HCEC 1CT (cell line): ENCODE measurements around the gene PCED1B.
"Not testable (repeated sequence)": the region's sequence is repeated elsewhere in the genome, so short reads cannot be mapped to it uniquely, and the experiment has no call there.

Source experiments
- DNase-seq: peaks from one replicate; pipeline ENCODE4 v3.0.0-alpha.2; 2017

PCED1B gene

DNA sequence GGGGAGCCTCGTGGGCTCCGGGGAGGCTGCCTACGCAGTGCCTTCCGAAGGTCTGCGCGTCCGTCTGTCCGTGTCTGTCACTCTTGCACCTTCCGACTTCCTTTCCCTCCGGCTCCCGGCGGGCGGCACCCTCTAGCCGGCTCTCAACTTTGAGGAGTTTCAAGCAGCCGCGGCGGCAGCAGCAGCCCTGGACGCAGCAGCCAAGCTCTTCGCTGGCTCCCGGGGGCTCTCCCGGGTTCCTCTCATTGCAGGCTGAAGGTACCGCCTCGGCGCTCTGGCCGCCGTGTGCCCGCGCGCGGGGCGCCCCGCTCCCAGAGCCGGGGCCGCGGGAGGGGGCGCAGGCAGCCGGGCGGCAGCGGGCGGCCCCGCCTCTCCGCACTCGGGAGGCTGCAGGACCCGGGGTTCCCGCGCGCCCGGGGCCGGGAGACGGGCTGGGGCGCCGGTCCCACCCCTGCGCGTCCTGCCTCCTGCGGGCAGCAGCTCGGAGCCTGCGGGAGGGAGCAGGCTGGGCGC lies at the start of gene PCED1B, which contains the start of gene AMIGO2:
Gene PCED1B (plus strand): TSS at position 154 of the 513 bp plus-strand sequence. CDS start 155,443 bp downstream, outside the sequence.
Gene AMIGO2 (minus strand): TSS at position 492 of the 513 bp plus-strand sequence. CDS start 957 bp downstream, outside the sequence.
- DNase-seq = peak; percentile 78

- no peak for DNase-seq
These were observed 49.5 kb upstream of the PCED1B start for GRCh38 chr12:47029903-47030302.

DNA sequence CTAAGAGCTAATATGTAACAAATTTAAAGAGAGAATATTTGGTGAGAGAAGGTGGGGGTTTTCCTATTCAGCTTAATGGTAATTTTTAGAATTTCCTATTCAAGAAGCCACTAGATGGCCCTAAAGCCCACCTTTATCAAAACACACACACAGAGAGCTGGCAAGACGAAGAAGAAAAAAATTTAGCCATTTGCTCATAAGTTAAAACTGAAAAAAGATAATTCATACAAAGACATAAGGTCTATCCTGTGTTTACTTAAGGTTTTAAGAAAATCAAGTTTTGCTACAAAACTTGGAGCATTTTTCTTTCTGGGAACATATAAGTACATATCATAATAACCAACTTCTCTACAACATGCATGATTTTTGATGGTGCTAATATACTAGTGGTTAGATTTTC lies 46.8 kb upstream of the PCED1B start:
- peak; percentile 64 for DNase-seq

DNA sequence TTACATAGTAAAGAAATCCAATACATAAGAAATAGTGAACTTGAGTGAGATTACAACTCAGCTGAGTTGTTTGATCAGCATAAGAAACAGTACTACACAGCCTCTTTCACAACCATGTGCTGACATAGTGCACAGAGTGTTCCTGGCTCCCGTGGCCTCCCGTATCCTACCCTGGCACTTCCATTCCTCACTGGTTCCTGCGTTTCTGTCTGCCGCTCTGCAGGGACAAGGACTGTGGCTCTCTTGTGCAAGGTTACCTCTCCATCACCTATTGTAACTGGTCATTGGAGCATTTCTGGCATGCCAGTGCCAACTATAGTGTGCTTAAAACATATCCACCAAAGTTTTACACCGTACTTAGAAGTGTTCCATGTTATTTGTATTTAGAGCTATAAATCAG lies 46.3 kb upstream of the PCED1B start:
- DNase-seq = no peak

GRCh38 chr12:47033789-47034555 lies 45.4 kb upstream of the PCED1B start:
- no peak for DNase-seq

DNA sequence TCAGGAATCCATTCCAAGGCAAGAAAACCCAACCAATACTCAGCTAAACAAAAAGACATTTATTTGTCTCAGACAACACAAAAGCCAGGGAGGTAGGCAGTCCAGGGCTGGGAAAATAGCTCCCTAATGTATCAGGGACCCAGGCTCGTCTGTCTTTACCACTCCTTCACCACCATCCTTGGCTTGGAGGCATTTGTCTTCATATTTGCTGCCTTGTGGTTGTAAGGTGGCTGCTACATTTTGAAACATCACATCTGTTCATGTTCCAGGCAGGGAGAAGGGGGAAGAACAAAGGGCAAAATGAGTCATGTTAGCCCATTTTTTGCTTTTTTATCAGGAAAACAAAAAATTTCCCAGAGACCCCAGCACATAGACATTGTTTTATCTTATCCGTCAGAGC lies 44.8 kb upstream of the PCED1B start:
- DNase-seq = no peak

- DNase-seq = no peak
These were observed 43.9 kb upstream of the PCED1B start for GRCh38 chr12:47035484-47035883.

DNA sequence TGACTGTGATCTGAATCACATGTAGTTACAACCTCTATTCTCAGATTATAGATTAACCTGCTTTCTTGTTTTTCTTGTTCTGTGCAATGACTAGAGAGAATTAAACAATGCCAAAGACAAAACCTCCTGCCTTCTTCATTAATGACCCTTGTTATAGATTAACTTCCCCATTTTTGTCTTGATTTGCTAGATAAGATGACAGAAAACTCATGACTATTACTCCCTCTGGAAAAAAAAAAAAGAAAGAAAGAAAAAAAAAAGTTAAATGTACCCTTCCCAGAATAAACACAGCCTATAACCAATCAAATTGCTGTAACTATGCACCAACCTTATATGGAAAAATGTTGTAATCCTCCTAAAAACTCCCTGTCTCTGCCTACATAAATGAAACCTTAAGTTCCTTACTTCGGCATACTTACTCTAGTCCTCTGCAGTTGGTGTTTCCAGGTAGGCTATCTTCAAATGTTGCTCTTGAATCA lies 41.1 kb upstream of the PCED1B start:
- no peak for DNase-seq

DNA sequence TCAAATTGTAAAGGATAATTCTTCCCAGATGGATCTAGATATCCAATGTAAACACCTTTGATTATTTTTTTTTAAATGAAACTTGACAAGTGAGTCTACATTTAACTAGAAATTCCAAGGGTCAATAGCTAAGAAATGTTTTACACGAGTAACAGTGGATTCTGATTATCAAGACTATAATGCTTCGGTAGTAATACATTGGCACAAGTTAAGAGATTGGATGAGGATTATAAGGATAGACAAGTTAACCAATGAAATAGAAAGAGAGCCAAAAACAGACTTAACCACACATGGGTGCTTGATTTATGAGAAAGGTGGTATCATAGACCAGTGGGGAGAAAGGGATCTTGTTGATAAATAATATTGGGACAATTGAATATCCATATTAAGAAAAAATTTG lies 40.3 kb upstream of the PCED1B start:
- no peak for DNase-seq

- DNase-seq = no peak
These were observed 39.7 kb upstream of the PCED1B start for GRCh38 chr12:47039756-47040155.

GRCh38 chr12:47041327-47041726 lies 38.1 kb upstream of the PCED1B start:
- DNase-seq = no peak

DNA sequence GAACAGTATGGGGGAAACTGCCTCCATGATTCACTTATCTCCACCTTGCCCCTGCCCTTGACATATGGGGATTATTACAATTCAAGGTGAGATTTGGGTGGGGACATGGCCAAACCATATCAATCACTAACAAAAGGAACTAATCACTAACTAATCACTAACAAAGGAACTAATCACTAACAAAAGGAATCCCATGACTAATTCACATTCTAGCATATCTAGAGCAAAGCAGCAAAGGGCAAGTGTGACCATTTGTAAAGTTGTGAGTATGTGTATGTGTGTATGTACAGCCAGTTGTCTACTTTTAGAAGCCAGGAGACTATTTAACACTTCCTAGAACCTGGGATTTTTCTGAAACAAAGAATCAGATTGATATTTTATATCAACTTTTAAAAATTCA lies 30.9 kb upstream of the PCED1B start:
- DNase-seq = no peak

DNA sequence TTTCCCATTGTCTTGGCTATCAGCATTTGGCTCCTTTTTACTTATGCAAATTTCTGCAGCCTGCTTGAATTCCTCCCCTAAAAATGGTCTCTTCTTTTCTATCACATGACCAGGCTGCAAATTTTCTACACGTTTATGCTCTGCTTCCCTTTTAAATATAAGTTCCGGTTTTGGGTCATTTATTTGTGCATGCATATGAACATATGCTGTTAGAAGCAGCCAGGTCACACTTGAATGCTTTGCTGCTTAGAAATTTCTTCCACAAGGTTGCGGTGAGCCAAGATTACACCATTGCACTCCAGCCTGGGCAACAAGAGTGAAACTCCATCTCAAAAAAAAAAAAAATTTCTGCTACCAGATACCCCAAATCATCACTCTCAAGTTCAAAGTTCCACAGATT lies 28.1 kb upstream of the PCED1B start:
- not testable (repeated sequence) for DNase-seq

GRCh38 chr12:47052274-47052673 lies 27.1 kb upstream of the PCED1B start:
- DNase-seq = no peak

- DNase-seq = no peak
These were observed 25.5 kb upstream of the PCED1B start for GRCh38 chr12:47053961-47054360.

- DNase-seq = no peak
These were observed 24.8 kb upstream of the PCED1B start for GRCh38 chr12:47054659-47055058.

- DNase-seq = not testable (repeated sequence)
These were observed 23.6 kb upstream of the PCED1B start for GRCh38 chr12:47055856-47056255.

DNA sequence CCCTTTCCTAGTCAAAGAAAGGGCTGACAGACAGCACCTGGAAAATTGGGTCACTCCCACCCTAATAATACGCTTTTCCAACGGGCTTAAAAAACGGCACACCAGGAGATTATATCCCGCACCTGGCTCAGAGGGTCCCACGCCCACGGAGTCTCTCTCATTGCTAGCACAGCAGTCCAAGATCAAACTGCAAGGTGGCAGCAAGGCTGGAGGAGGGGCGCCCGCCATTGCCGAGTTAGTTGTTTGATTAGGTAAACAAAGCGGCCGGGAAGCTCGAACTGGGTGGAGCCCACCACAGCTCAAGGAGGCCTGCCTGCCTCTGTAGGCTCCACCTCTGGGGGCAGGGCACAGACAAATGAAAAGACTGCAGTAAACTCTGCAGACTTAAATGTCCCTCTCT lies 22.5 kb upstream of the PCED1B start:
- DNase-seq = not testable (repeated sequence)

- DNase-seq = not testable (repeated sequence)
These were observed 20.8 kb upstream of the PCED1B start for GRCh38 chr12:47058640-47059039.

GRCh38 chr12:47065546-47065945 lies 13.9 kb upstream of the PCED1B start:
- no peak for DNase-seq

- DNase-seq = peak; percentile 19
These were observed 13.0 kb upstream of the PCED1B start for GRCh38 chr12:47066278-47067025.

GRCh38 chr12:47067176-47067575 lies 12.2 kb upstream of the PCED1B start:
- DNase-seq = no peak

DNA sequence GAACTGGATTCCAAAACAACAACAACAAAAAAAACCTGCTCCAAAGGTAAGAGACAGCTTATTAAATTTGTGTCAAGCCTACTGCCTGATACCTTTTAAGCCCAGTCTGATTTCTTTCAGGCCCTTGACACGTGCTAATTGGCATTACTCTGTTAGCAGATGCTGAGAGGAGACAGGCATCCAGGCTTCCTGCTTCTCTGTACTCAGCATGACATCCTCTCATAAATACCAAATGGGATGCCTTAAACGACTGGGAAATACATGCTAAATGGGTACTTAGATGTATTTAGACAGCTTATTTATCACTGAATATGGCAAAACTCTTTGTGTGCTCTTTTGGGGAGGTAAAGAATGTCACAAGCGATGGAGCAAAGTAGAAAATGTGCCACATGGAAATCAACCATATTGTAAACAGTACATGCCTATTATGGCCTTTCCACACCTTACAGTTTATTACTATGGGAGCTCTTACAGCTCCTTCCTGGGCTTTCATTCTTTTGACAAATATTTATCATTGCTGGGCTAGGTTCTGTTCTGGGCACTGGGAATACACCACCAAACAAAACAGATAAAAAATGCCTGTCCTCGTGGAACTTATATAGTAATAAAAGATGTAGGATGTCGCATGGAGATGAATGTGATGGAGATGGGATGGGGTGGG lies 11.5 kb upstream of the PCED1B start:
- no peak for DNase-seq
